ENCODE data around the gene FRAS1. TPM values are rescaled to one million over a fixed set of nuclear protein-coding genes. Genes with fewer than 3 reads are reported as not detected.

FRAS1 gene
- polyA plus RNA-seq, 1 donor from 2014 or later: 2.8 TPM

GRCh38 chr4:78441756-78442155, 384.6 kb downstream of the FRAS1 start:
- Histone ChIP-seq H3K9me3 (ENCODE audit: low read length) (no peaks in the 10 kb centered on the region), H3K4me2 (ENCODE audit: low read length) (no peak overlapping the region), H3K27ac (ENCODE audit: low read length) (peak overlapping the region; percentile 66), H3K79me2 (replicated peaks; ENCODE audit: insufficient read depth, low read length) (no peaks in the 10 kb centered on the region), H3K4me3 (ENCODE audit: low read length) (peak overlapping the region; percentile 39), H3K9ac (ENCODE audit: low read length) (peak overlapping the region; percentile 28), H3K27me3 (ENCODE audit: insufficient read depth, low read depth, low read length) (no peaks in the 10 kb centered on the region), H4K20me1 (ENCODE audit: insufficient read depth) (no peaks in the 10 kb centered on the region), H3K9me2 (ENCODE audit: insufficient read depth, low read length) (no peaks in the 10 kb centered on the region), H2AFZ (ENCODE audit: low read depth, low read length) (no peak overlapping the region), H3K36me3 (ENCODE audit: insufficient read depth, low read length) (no peaks in the 10 kb centered on the region), H3F3A (ENCODE audit: insufficient read depth, low read length, poor library complexity, severe bottlenecking) (peaks cover 9% of the 10 kb centered on the region)
- TF ChIP-seq RAD21 (conservative IDR thresholded peaks at IDR 0.05): peak; percentile 14
- TF ChIP-seq EP300 (conservative IDR thresholded peaks at IDR 0.05; ENCODE audit: poor library complexity, severe bottlenecking): peak; percentile 57
- no peak for TF ChIP-seq REST (IDR thresholded peaks at IDR 0.05; ENCODE audit: borderline replicate concordance)
- TF ChIP-seq, protein P1, sequence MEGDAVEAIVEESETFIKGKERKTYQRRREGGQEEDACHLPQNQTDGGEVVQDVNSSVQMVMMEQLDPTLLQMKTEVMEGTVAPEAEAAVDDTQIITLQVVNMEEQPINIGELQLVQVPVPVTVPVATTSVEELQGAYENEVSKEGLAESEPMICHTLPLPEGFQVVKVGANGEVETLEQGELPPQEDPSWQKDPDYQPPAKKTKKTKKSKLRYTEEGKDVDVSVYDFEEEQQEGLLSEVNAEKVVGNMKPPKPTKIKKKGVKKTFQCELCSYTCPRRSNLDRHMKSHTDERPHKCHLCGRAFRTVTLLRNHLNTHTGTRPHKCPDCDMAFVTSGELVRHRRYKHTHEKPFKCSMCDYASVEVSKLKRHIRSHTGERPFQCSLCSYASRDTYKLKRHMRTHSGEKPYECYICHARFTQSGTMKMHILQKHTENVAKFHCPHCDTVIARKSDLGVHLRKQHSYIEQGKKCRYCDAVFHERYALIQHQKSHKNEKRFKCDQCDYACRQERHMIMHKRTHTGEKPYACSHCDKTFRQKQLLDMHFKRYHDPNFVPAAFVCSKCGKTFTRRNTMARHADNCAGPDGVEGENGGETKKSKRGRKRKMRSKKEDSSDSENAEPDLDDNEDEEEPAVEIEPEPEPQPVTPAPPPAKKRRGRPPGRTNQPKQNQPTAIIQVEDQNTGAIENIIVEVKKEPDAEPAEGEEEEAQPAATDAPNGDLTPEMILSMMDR (IDR thresholded peaks at IDR 0.05; ENCODE audit: poor library complexity, severe bottlenecking): no peak
- no peak for TF ChIP-seq TAF1 (IDR thresholded peaks at IDR 0.05; ENCODE audit: low read depth)
- TF ChIP-seq MXI1 (conservative IDR thresholded peaks at IDR 0.05; ENCODE audit: poor library complexity, severe bottlenecking): no peak
- peak; percentile 55 for TF ChIP-seq POLR2AphosphoS5 (IDR thresholded peaks at IDR 0.05)
- TF ChIP-seq SMC3 (conservative IDR thresholded peaks at IDR 0.05; ENCODE audit: poor library complexity): no peak
- TF ChIP-seq EZH2 (IDR thresholded peaks at IDR 0.05; ENCODE audit: borderline replicate concordance, insufficient read depth, low read length, poor library complexity, severe bottlenecking): no peak

DNA sequence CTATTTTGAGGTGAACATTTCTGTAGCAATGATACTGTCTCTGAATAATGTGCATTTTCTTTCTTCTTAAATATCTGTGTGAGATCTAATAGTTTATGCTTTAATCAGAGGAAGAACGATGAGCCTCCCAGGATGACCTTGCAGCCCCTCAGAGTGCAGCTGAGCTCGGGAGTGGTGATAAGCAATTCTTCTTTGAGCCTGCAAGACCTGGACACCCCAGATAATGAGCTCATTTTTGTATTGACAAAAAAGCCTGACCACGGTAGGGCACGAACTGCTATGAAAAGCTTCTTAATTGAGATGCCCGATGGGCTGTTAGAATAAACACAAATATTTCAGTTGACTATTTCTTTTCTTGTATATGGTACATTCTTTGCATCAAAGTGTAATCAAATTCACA, 389.5 kb downstream of the FRAS1 start:
- no peaks in the 10 kb centered on the region for H3K36me3 ChIP-seq (ENCODE audit: insufficient read depth, low read length)
- no peak overlapping the region for H3K9ac ChIP-seq (ENCODE audit: low read length)
- no peaks in the 10 kb centered on the region for H3K79me2 ChIP-seq (replicated peaks; ENCODE audit: insufficient read depth, low read length)
- H3K27me3 ChIP-seq (ENCODE audit: insufficient read depth, low read depth, low read length): no peaks in the 10 kb centered on the region
- H3K4me3 ChIP-seq (ENCODE audit: low read length): no peak overlapping the region
- H3K4me2 ChIP-seq (ENCODE audit: low read length): no peak overlapping the region
- TF ChIP-seq REST (IDR thresholded peaks at IDR 0.05; ENCODE audit: borderline replicate concordance) (no peak), EP300 (conservative IDR thresholded peaks at IDR 0.05; ENCODE audit: poor library complexity, severe bottlenecking) (no peak), SMC3 (conservative IDR thresholded peaks at IDR 0.05; ENCODE audit: poor library complexity) (no peak)
- TF ChIP-seq, protein P1 (IDR thresholded peaks at IDR 0.05; ENCODE audit: poor library complexity, severe bottlenecking): no peak
- H3F3A ChIP-seq (ENCODE audit: insufficient read depth, low read length, poor library complexity, severe bottlenecking): peaks cover 9% of the 10 kb centered on the region
- H2AFZ ChIP-seq (ENCODE audit: low read depth, low read length): no peak overlapping the region
- H4K20me1 ChIP-seq (ENCODE audit: insufficient read depth): no peaks in the 10 kb centered on the region
- H3K27ac ChIP-seq (ENCODE audit: low read length): no peak overlapping the region
- H3K9me3 ChIP-seq (ENCODE audit: low read length): no peaks in the 10 kb centered on the region
- no peaks in the 10 kb centered on the region for H3K9me2 ChIP-seq (ENCODE audit: insufficient read depth, low read length)

Data from neural cell (in vitro differentiated cells).